Kidney glomerular epithelial cell (primary cell): ENCODE results near the gene PNMT.
A peak's percentile ranks its signal among the peaks of the same experiment; 100 is the strongest.

ENCODE experiments used
- DNase-seq: peaks from one replicate; lab custom pipeline; 2025; lab: John Stamatoyannopoulos, UW

Gene PNMT, protein sequence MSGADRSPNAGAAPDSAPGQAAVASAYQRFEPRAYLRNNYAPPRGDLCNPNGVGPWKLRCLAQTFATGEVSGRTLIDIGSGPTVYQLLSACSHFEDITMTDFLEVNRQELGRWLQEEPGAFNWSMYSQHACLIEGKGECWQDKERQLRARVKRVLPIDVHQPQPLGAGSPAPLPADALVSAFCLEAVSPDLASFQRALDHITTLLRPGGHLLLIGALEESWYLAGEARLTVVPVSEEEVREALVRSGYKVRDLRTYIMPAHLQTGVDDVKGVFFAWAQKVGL

DNA sequence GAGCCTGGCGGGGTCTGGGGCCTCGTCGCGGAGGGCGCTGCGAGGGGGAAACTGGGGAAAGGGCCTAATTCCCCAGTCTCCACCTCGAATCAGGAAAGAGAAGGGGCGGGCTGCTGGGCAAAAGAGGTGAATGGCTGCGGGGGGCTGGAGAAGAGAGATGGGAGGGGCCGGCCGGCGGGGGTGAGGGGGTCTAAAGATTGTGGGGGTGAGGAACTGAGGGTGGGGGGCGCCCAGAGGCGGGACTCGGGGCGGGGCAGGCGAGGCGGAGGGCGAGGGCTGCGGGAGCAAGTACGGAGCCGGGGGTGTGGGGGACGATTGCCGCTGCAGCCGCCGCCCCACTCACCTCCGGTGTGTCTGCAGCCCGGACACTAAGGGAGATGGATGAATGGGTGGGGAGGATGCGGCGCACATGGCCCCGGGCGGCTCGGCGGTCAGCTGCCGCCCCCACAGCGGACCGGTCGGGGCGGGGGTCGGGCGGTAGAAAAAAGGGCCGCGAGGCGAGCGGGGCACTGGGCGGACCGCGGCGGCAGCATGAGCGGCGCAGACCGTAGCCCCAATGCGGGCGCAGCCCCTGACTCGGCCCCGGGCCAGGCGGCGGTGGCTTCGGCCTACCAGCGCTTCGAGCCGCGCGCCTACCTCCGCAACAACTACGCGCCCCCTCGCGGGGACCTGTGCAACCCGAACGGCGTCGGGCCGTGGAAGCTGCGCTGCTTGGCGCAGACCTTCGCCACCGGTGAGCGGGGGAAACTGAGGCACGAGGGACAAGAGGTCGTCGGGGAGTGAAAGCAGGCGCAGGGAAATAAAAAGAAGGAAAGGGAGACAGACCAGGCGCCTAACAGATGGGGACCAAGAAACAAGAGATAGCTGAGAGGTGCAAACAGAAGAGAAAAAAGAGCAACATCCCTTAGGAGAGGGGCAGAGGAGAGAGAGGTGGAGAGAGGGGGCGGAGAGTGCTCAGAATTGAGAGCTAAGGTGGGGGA lies at the start of gene PNMT:
PNMT (plus strand) TSS at position 509 of the 980 bp plus-strand sequence; CDS start at position 532, 23 bp downstream.
- DNase-seq, result no peak

DNA sequence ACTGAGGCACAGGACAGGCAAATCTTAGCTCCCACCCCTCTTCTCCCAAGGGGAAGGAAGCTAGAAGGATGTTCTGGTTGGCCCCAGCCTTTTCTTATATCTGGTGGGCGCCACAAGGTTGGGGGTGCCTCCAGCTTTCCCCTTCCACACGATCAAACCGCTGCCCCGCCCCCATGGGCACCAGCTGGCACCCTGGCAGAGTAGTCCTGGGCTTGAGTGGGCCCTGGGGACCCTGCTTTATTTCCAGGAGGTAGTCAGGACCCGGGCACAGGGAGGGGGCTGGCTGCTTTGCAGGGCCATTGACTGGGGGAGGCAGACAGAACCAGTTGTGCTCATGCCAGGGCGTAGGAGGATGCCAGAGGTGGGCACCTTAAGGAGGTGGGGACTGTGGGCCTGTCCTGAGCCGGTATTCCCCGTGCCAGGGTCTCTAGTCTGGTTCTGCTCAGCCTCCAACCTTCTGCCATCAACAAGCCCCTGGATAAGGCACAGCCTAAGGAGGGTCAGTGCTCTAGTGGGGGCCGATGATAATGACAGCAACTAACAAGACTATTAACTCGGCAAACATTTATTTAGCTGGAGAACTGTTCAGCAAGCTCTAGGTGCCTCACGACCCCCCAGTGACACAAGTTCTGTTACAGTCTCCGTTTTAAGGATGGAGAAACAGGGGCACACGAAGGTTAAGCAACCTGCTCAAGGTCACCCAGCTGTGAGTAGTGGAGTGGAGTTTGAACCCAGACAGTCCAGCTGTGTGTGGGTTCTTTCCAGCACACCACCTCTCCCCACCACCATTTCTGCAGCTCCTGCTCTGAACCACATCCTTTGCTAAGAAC lies 49.1 kb upstream of the PNMT start:
- DNase-seq, result no peak

DNA sequence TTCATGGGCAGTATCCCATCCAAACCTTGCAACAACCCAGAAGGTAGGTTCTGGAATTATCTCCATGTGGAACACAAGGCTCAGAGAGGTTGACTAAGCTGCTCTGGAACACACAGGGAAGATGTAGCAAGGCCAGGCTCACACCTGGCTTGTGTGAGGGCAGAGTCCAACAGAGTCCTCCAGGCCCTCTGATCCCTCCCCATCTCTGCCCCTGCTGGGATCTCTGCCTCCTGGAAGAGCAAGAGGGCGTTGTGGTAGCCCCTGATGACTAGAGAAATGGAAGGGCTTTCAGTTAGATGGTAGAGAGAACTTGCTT lies 48.5 kb upstream of the PNMT start:
- DNase-seq, result no peak

DNA sequence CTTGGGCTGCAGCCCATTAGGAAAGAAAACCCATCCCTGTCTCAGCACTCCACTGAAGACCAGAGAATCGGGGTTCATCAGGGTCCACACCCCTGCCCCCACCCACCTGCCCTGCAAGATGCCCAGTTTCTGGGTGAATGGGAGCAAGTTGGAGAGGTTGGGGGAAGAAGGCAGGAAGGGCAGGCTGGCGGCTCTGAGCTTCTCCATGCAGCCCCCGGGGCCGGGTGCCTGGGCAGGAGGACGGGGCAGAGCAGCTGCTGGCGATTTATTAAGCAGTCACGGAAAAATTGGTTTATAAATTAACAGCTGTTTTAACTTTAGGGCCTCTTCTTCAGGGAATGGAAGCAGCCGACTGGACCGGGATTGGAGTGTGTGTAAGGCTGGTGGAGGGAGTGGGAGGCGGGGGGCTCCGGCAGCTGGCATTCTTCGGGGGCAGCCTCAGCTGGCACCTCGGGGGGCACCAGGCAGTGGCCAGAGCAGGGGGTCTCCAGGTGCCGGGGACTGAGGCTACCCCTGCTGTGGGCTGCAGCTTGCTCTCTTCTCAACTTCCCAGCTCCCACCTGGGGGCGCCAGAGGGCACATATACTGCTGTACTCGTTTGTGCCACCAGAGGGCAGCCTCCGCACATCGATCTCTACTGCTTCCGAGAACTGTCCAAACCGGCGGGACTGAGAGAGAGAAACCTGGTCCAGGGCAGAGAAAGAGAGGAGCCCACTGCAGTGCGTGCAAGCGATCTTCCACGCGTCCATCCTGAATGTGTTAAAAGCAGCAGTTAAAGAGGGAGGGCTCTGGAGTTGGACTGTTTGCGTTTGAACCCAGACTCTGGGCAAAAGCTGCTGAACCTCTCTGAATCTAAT lies 46.5 kb upstream of the PNMT start:
- DNase-seq, result peak; percentile 56

DNA sequence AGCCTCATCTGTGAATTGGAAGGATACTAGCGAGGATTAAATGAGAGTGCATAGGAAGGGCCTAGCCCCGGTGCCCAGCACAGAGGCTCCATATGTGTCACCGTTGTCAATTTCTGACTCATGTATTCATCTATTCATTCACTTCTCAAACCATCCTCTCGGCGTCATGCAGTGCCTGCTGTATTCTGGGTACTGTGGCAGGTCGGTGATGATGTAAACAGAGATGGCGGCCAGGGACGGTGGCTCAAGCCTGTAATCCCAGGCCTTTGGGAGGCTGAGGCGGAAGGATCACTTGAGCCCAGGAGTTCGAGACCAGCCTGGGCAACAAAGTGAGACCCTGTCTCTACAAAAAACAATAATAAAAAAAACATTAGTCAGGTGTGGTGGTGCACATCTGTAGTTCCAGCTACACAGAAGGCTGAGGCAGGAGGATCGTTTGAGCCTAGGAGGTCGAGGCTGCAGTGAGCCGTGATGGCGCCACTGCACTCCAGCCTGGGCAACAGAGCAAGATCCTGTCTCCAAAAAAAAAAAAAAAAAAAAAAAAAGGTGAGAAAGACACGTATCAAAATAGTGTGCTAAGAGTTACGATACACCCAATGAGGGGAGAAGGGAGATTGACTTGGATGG lies 45.8 kb upstream of the PNMT start:
- no peak for DNase-seq

DNA sequence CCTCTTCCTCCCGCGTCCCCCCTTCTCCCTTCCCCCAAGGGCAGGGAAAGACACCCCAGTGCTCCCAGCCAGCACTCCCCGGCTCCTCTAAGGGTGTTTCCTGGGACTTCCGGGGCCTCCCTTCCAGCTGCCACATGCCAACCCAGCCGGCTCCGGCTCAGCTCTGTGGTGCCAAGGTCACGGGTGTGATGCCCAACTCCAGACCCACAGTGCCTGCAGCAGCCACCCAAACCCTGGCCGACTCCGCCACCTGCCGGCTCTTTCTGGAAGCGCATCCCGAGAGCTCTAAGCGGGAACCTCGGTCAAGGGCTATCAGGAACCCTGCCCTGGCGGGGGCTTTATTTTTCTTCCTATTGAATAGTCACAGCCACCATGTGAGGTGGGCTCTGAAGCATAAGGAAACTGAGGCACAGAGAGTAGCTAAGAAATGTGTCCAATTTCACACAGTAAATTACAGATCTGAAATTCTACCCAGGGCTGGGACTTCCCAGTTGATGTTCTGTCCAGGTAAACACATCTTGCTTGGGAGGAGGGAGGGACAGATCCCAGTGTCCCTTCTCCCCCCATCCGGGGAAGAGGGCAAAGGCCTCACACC lies 44.8 kb upstream of the PNMT start:
- peak; percentile 68 for DNase-seq

DNA sequence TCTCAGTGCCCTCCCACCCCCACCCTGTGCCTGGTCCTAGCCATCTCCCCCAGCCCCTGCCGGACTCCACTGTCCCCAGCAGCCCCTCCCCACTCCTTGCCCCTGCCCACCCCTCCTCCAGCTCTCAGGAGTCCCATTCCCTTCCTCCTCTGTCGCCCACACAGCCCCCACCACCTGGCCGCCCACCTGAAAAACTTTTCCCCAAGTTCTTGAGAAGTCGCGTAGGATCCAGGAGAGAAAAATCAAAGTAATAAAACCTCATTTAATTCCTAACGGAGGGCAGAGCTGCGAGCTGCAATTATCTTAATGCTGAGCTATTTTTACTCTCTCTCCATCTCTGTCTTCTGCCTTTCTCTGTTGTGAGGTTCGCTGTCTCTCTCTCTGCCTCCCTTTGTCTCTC lies 43.9 kb upstream of the PNMT start:
- DNase-seq, result no peak

DNA sequence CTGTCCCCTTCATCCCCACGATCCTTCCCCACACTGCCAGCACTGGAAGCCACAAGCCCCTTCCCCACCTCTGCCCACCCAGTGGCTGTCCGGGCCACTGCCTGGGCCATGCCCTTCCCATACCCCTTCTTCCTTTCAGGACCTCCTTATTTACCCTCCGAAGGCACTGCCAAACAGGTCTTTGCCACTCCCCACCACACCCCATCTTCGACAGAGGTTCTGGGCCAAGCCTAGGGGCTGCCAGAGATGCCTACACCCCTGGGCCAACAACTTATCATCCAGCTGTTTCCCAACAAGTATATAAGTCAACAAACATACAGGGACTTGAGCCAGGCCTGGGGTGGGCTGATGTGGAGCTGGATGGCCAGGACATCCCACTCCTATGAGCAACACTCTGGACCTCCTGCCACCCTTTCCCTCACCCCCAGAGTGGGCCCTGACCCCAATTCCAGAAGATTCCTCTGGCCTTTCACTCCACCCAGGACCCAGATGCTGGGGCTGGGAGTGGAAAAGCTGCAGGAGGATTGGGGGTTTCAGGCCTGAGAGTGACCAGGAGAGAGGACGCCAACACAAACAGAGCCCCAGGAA lies 43.0 kb upstream of the PNMT start:
- DNase-seq, result no peak

DNA sequence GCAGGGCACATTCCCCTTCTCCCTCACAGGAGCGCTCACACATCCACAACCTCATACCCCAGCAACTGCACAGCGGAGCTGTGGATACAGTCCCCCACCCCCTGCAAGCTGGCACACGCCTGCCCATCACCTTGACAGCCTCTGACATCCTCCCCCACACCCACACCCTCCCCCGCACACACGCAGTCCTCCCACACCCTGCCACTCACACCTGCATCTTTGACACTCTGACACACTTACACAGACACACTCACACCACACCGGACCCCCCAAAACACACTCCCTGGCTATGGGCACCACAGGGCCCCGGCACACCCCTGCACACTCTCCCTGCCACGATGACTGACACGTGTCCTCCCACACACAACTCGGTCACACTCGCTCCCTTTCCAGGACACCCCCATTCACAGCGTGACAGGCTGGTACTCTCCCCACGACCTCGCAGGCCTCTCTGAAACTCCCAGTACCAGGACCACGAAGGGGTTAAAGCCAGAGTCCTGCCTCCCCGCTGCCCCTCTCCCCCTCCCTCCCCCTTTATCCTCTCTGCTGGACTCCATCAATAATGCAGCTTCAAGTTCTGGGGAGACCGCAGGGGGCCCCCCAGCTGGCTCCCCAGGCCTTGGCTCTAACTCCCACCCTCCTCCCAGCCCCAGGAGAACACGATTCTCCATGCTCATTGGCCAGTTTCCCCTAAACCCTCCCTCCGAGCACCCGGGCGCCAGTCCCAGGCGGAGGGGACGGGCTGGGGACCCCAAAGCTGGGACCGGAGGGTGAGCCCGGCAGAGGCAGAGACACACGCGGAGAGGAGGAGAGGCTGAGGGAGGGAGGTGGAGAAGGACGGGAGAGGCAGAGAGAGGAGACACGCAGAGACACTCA lies 41.8 kb upstream of the PNMT start, which contains the start of gene PPP1R1B:
PPP1R1B (plus strand) TSS at position 782 of the 876 bp plus-strand sequence. CDS start 441 bp downstream, outside the sequence.
- no peak for DNase-seq

DNA sequence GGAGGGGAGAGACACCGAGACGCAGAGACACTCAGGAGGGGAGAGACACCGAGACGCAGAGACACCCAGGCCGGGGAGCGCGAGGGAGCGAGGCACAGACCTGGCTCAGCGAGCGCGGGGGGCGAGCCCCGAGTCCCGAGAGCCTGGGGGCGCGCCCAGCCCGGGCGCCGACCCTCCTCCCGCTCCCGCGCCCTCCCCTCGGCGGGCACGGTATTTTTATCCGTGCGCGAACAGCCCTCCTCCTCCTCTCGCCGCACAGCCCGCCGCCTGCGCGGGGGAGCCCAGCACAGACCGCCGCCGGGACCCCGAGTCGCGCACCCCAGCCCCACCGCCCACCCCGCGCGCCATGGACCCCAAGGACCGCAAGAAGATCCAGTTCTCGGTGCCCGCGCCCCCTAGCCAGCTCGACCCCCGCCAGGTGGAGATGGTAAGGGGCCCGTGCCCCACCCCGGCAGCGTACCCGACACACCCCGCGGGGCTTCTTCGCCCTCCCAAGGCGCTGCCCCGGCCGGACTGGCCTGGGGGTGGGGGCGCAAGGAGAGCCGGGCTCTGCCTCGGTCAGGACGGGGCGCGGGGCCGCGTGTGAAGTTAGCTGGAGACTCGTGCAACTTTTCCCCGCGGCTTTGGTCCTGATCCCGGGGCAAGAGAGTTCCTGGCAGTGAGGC lies 41.1 kb upstream of the PNMT start:
- no peak for DNase-seq

DNA sequence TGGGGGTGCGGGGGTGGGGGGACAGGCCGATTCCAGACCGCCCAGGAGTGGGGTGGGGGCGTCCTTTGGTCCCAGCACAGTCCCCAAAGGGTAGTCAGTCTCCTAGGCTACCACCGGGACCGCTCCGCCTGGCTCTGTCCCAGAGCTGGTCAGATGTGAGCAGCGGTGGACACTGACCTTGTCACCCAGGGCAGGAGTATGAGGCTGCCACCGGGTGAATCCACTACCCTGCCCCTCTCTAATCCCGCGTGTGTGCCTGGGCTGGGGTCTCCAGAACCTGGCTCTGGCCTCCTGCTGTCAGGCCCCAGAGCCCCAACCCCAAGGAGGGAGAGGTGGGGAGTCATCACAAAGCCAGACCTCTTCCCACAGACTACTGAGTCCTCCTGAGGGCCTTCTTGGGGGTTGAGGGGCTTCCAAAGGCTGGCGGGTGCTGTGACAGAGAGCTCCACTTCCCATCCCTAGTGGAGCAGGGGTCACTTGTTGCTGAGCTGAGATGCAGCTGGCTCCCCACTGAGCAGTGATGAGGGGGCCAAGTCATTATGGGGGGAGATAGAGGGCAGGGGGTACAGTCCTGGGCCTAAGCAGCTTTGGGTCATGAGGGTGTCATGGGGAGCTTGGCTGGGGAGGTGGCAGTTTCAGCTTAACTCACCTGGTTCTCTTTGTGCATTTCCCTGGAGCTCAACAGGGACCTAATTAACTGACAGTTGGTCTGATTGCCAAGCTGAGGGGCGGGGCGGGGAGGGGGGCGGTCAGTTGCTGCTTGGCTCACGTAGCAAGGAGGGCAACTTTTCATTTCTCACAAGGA lies 40.3 kb upstream of the PNMT start:
- DNase-seq, result no peak

DNA sequence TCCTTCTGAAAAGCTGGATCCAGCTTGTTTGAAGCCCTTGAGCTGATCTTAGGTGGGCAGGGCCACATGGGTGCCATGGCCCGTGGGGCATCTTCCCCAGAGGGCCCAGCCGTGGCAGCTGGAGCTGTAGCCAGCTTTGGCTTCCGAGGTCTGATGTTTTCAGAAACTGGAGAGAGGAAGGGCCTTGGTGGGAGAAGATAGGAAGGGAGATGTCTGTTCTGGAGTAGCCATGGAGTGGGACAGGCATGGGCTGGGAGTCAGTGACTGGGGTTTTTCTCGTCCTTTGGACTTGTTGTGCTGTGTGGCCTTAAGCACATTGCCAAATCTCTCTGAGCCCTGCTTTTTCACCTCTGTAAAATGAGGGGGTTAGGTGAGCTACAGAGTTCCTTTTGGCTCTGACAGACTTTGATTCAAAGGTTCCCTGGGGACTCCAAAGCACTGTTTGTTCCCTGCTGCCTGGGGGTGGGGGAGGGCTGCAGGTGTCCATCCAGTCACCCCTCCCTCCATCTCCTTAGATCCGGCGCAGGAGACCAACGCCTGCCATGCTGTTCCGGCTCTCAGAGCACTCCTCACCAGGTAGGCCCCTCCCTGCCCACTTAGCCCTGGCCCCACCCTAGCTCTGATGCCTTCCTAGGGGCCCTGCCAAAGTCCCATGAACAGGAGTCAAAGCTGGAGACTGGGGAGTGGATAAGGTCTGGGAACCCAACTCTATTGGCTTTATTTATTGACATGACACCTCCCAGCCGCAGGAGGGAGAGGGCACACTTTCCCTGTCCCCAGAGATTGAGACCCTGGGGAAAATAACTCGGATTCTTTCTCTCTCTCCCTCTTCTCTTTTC lies 39.4 kb upstream of the PNMT start:
- no peak for DNase-seq

DNA sequence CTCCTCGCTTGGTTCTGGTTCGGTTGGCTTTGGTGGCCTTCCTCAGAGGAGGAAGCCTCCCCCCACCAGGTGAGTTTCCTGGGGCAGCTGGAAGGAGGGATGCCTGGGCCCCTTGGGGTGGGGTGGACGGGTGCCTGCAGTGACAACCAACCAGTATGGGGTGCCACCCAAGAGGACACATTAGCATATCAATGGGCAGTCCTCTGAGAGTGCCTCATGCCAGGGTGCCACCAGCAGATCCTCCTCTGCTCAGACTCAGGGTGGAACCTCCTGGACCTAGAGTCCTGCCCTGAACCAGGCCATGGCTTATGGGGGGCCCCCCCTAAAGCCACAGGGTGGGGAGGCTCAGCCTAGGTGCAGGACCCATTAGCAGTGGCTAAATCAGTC lies 38.8 kb upstream of the PNMT start:
- DNase-seq, result no peak

DNA sequence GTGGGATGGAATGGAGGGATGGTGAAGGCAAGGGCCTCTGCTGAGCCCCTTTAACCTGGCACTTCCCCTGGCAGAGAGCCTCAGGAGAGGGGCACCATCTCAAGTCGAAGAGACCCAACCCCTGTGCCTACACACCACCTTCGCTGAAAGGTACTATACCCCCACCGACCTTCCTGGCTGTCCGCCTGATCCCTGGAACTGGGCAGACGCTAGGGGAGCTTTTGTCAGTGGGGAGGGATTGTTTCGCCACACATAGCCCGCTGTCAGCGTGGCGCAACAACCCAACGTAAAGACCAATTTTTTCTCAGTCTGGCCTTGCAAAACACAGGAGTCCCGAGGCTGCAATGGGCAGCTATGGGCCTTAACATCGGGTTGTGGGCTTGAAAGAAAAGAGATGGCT lies 38.4 kb upstream of the PNMT start:
- DNase-seq, result no peak

DNA sequence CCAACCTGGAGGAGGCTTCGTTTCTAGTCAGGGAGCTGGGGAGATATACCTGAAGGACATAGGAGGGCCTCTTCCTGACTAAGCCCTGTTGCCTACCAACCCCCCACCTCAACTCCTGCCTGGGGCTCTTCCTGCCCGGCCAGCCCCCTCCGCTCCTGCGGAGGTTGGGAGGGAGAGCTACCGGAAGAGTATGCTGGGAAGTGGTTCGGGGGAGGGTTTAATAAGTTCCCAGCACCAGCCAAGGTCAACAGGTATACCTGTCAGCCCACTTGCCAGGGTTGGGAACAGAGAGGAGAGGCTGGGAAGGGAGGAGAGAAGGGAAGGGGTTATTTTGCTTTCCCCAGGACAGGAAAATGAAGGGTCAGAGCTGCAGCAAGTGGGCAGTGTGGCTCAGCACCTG lies 36.9 kb upstream of the PNMT start:
- DNase-seq, result no peak

DNA sequence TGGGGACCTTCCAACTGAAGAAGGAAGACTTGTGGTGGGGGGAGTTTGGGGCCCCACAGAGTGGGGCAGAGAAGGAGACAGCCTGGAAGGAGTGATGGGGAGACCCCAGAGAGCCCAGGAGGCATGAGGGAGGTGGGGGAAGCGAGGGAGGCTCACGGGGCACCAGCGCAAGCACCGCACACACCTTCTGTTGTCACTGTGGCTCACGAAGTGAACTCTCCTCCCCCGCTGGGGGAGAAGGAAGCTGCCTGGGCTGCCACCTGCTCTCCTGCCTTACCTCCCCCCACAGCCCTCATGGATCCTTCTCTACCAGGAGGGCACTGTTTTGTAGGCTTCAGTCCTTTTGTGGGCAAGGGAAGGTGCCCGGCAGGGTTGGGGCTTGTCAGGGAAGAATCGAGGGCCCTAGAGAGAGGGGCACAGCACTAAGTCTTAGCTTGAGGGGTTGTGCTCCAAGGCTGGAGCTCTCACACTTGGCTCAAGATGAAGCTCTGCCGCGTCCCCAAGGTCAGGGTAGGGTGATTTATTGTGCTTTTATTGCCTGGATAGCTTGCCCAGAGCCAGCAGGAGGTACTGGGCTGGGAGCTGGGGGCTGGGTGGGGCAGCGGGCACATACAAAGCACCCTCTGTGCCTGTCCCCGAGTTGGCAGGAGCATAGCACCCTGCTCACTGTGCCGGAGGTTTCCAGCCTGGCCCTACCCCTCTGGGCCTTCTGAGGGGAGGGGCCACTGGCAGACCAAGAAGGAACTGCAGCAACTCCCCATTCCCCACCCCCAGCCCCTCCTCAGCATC lies 35.9 kb upstream of the PNMT start:
- DNase-seq, result no peak
